Measurements from ENCODE around the gene ZSCAN9. TPM values are rescaled to one million over a fixed set of nuclear protein-coding genes. Genes with fewer than 3 reads are reported as not detected.
A peak's percentile ranks its signal among the peaks of the same experiment; 100 is the strongest.

ZSCAN9 gene
- total and polyA plus RNA-seq, 9 of the 15 experiments (the other 6 are each of a cell fraction or from before 2014, with no cell fraction given): 18.8 to 48.9 (median 28.7) TPM

DNA sequence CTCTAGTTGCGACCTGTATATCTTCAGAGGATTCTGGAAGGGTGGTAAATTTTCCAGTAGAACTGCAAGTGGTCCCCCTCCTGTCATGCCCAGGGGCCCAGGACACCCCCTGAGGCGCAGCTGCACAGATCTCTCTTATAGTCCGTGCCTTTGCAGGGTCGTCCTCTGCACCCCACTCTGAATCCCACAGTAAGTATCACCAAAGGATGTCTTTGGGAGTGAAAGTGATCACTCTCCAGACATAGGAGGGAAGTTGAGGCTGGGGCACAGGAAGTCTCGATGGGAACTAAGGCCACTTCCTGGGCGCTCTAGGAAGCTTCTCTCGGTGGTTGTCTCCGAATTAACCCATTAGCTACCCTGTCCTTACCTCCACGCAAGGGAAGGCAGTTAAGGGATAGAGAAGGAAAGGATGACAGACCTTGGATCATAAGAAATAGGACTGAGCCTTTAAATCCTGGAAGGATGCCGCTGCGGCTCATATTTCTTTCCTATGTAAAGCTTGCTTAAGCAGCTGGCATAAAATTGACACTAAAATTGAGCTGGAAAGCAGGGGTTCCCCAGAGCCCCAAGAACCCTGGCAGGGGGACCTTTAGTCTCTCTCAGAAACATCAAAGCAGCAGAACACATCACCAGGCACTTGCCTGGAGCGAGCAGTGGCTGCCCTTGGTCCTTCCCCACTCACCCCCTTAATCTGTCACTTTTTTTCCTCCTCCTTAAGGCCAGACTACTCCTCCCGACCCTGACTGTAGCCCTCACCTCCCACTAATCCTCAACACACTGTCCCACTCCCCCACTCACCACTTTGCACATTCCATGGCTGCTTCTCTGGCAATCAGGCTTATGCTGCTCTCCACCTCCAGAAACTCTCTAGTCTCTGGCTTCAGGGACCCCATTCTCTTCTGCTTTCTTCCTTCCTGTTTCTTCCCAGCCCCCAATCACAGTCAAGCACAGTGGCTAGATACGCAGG lies 27.2 kb downstream of the ZSCAN9 start, which contains the start of gene ZKSCAN4 (continued):
- TF ChIP-seq ARNT (IDR thresholded peaks at IDR 0.05) (peak; percentile 46 to 79; a peak in 2 of 4 replicates), ZZZ3 (IDR thresholded peaks at IDR 0.05) (0 out of 2 replicates have a peak, but pooled peaks have one; percentile 72), MTA1 (IDR thresholded peaks at IDR 0.05; ENCODE audit: borderline replicate concordance) (0 out of 2 replicates have a peak, but pooled peaks have one; percentile 55), THAP7 (CRISPR knock-in tag; IDR thresholded peaks at IDR 0.05) (no peak), HEY1 (CRISPR knock-in tag; IDR thresholded peaks at IDR 0.05; ENCODE audit: borderline replicate concordance) (no peak), KAT8 (IDR thresholded peaks at IDR 0.05; ENCODE audit: low read depth) (peak; percentile 28; the same call in 1 of the 2 replicates), SMARCC2 (IDR thresholded peaks at IDR 0.05; ENCODE audit: low read depth) (peak; percentile 17; the same call in 1 of the 2 replicates), ZBTB26 (CRISPR knock-in tag; IDR thresholded peaks at IDR 0.05) (peak; percentile 96), NCOA1 (IDR thresholded peaks at IDR 0.05; ENCODE audit: low read depth) (peak; percentile 94), RBM25 (IDR thresholded peaks at IDR 0.05; ENCODE audit: low read depth, low read length, severe bottlenecking) (no peak), ZNF23 (CRISPR knock-in tag; IDR thresholded peaks at IDR 0.05) (peak; percentile 4; the same call in 1 of the 2 replicates), SNIP1 (IDR thresholded peaks at IDR 0.05; ENCODE audit: low read depth) (peak; percentile 94), ZNF589 (CRISPR knock-in tag; IDR thresholded peaks at IDR 0.05; ENCODE audit: low read depth) (0 out of 2 replicates have a peak, but pooled peaks have one; percentile 16), JUN (IDR thresholded peaks at IDR 0.05; ENCODE audit: borderline replicate concordance, low read depth, low read length) (peak; percentile 66), JUN (CRISPR knock-in tag; IDR thresholded peaks at IDR 0.05; ENCODE audit: borderline replicate concordance) (no peak; the same call in 1 of the 2 replicates), E2F4 (CRISPR knock-in tag; IDR thresholded peaks at IDR 0.05; ENCODE audit: low read depth) (no peak), BRCA1 (IDR thresholded peaks at IDR 0.05) (no peak), BRCA1 (CRISPR knock-in tag; IDR thresholded peaks at IDR 0.05) (no peak), RUNX1 (IDR thresholded peaks at IDR 0.05; ENCODE audit: low read depth) (no peak), ELF1 (tag; IDR thresholded peaks at IDR 0.05) (peak; percentile 94), FOXP1 (CRISPR knock-in tag; IDR thresholded peaks at IDR 0.05) (peak; percentile 50; the same call in 1 of the 2 replicates)
- TF ChIP-seq, protein P1, sequence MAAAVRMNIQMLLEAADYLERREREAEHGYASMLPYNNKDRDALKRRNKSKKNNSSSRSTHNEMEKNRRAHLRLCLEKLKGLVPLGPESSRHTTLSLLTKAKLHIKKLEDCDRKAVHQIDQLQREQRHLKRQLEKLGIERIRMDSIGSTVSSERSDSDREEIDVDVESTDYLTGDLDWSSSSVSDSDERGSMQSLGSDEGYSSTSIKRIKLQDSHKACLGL (CRISPR knock-in tag; IDR thresholded peaks at IDR 0.05; ENCODE audit: borderline replicate concordance, poor library complexity, severe bottlenecking): peak; percentile 14
- TF ChIP-seq, protein P2, sequence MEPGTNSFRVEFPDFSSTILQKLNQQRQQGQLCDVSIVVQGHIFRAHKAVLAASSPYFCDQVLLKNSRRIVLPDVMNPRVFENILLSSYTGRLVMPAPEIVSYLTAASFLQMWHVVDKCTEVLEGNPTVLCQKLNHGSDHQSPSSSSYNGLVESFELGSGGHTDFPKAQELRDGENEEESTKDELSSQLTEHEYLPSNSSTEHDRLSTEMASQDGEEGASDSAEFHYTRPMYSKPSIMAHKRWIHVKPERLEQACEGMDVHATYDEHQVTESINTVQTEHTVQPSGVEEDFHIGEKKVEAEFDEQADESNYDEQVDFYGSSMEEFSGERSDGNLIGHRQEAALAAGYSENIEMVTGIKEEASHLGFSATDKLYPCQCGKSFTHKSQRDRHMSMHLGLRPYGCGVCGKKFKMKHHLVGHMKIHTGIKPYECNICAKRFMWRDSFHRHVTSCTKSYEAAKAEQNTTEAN (CRISPR knock-in tag; IDR thresholded peaks at IDR 0.05): 0 out of 2 replicates have a peak, but pooled peaks have one; percentile 33

All from K562 (cell line).